Measurements from ENCODE around the gene KRT36.

DNA sequence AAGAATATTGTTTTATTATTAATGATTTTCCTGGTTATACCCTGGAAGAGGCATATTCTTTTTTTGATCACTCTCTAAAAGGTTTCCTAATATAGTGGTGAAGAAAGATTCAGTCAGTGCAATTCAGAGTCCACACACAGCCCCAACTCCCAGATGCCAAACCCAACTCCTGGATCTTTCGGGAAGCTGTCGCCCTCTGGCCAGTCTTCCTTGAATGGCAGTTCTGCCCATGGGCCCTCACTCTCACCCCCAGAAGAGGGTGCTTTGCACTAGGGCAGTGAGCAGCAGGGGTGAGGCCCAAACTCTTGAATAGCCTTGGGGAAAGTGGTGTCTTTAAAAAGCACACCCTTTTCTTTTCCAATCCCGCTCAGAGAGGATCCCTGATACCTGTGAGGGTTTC is 33.5 kb downstream of the KRT36 start:
- TF ChIP-seq, protein P1, sequence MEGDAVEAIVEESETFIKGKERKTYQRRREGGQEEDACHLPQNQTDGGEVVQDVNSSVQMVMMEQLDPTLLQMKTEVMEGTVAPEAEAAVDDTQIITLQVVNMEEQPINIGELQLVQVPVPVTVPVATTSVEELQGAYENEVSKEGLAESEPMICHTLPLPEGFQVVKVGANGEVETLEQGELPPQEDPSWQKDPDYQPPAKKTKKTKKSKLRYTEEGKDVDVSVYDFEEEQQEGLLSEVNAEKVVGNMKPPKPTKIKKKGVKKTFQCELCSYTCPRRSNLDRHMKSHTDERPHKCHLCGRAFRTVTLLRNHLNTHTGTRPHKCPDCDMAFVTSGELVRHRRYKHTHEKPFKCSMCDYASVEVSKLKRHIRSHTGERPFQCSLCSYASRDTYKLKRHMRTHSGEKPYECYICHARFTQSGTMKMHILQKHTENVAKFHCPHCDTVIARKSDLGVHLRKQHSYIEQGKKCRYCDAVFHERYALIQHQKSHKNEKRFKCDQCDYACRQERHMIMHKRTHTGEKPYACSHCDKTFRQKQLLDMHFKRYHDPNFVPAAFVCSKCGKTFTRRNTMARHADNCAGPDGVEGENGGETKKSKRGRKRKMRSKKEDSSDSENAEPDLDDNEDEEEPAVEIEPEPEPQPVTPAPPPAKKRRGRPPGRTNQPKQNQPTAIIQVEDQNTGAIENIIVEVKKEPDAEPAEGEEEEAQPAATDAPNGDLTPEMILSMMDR (conservative IDR thresholded peaks at IDR 0.05; ENCODE audit: low read length): no peak
- no peak for TF ChIP-seq EZH2phosphoT487 (IDR thresholded peaks at IDR 0.05; ENCODE audit: borderline replicate concordance)

Data from Loucy (cell line).